GM12872 (cell line): ENCODE data around the gene ATP5ME.

Experiments
- CTCF ChIP-seq: IDR thresholded peaks from 3 replicates; pipeline ENCODE4 v1.5.1; 2011; ENCODE audit warnings: low read depth, mild to moderate bottlenecking, low read length, moderate library complexity; ENCODE audit not compliant: insufficient read depth

ATP5ME gene

GRCh38 chr4:717601-718320 lies 43.7 kb upstream of the ATP5ME start:
- no peak for TF ChIP-seq CTCF

GRCh38 chr4:714087-714486 lies 40.0 kb upstream of the ATP5ME start:
- no peak for TF ChIP-seq CTCF

- TF ChIP-seq CTCF = no peak
These were observed 39.0 kb upstream of the ATP5ME start for GRCh38 chr4:712916-713632.

- TF ChIP-seq CTCF = no peak
These were observed 38.0 kb upstream of the ATP5ME start for GRCh38 chr4:712093-712492.

GRCh38 chr4:710916-711315 lies 36.8 kb upstream of the ATP5ME start:
- TF ChIP-seq CTCF = no peak

GRCh38 chr4:710116-710515 lies 36.0 kb upstream of the ATP5ME start:
- TF ChIP-seq CTCF = no peak

- TF ChIP-seq CTCF = no peak
These were observed 35.3 kb upstream of the ATP5ME start for GRCh38 chr4:709348-709747.
